Measurements from ENCODE around the gene KAZN.

GRCh38 chr1:14973773-14974172, 375.3 kb downstream of the KAZN start:
- TF ChIP-seq GATA3 (IDR thresholded peaks at IDR 0.05; ENCODE audit: low read depth, low read length), result no peak
- no peak for TF ChIP-seq GATA2 (IDR thresholded peaks at IDR 0.05; ENCODE audit: low read depth, low read length)

All from SH-SY5Y (cell line).